Brain pericyte (primary cell): ENCODE measurements around the gene IGFALS.
"Not testable (repeated sequence)": the region's sequence is repeated elsewhere in the genome, so short reads cannot be mapped to it uniquely, and the experiment has no call there.

Experiments
- DNase-seq: peaks from one replicate; pipeline ENCODE4 v3.0.0-alpha.2; 2012; ENCODE audit warnings: low read depth, low spot score

The IGFALS gene

GRCh38 chr16:1818204-1818872 lies 24.8 kb upstream of the IGFALS start:
- DNase-seq = no peak

GRCh38 chr16:1817716-1818115 lies 24.2 kb upstream of the IGFALS start:
- DNase-seq = no peak

DNA sequence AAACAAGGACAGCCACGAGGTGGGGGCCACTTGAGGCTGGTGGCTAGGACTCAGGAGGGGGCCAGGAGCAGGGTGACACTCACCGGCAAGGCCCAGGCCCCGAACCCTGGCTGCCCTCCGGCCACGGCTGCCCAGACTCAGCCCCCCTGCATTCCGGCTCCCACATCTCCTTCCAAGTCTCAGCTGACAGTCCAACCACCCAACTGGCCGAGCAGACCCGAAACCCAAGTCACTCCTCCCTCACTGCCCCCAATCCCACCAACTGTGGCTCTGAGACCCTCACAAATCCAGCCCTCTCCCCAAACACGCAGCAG lies 23.7 kb upstream of the IGFALS start:
- no peak for DNase-seq

- no peak for DNase-seq
Observed at GRCh38 chr16:1816396-1817275, 23.1 kb upstream of the IGFALS start.

- no peak for DNase-seq
Observed at GRCh38 chr16:1815461-1815860, 22.0 kb upstream of the IGFALS start.

- DNase-seq = no peak
Observed at GRCh38 chr16:1812732-1813163, 19.2 kb upstream of the IGFALS start.

DNA sequence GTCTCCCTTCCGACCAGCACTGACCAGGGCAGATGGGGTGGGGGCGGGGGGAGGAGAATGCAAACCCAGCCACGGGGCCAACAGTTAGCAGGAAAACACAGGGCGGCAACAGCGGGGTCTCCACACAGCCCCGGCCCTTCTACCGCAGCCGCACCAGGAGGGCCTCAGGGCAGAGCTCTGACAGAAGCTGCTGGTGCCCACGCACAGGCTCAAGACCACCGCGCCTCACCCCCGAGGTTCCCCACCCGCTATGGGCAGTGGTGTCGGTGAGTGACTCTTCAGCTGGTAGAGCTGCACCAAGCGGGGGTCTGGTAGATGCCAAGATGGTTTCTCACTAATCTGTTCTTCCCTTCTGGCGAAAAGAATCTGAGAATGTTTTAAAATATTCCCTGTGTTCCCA lies 17.0 kb upstream of the IGFALS start:
- DNase-seq = no peak

DNA sequence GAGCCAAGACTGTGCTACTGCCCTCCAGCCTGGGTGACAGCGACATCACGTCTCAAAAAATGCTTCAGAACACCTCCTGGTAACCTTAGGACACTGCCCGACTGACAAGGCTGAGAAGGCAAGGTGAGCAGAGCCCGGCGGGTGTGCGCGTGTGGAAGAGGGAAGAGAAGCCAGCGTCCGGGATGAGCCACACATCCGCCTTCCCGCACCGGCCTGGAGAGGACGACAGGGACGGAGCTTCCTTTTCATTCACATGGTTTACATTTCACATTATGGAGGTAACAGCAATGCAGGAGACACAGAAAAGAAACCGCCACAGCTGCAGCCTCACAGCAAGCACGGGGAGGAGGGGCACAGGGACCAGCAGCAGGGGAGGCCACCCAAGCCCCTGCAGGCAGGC lies 16.6 kb upstream of the IGFALS start:
- DNase-seq = no peak

DNA sequence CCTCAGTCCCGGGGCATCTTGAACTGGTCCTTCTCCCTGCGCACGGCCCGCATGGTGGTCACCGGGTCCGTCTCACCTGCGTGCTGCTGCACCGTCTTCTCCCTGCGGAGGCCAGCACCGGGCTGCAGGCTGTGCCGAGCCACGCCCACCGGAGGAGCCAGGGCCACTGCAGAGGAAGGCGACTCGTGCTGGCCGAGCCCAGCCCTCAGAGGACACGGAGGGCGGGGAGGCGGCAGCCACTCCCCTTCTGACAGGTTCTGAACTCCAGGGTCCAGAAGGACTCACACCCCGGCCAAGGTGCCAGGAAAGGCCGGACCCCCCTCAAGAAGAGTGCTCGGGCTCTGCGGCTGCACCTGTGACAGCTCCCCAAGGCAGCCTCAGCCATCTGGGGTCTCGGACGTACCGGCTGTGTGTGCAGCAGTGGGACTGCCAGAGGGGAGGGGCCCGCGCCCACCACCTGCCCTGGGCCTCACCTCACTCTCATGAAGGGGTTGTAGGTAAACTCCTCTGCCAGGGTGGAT lies 15.8 kb upstream of the IGFALS start:
- no peak for DNase-seq

DNA sequence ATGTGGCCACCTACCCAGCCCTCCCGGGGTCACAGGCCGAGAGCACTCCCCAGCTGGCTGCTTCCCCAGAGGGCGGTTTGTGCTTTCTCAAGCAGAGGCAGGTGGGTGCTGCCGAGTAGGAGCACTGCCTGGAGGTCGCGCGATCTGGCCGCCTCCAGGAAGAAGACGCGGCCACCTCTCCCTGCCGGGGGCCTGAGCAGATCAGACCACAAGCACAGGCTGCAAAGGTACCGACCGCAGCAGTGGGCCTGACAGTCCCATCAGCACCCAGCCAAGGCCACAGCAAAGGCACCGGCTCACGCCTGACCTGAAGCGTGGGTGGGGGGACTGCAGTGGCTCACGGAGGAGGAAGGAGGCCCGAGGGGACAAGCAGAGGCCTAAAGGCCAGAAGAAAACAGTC lies 15.2 kb upstream of the IGFALS start:
- no peak for DNase-seq

GRCh38 chr16:1807626-1808025 lies 14.1 kb upstream of the IGFALS start:
- no peak for DNase-seq

- no peak for DNase-seq
Observed at GRCh38 chr16:1800701-1801100, 7.2 kb upstream of the IGFALS start.

GRCh38 chr16:1799263-1799662 lies 5.8 kb upstream of the IGFALS start:
- DNase-seq = not testable (repeated sequence)

GRCh38 chr16:1794908-1795666 lies 1.6 kb upstream of the IGFALS start:
- DNase-seq = no peak

GRCh38 chr16:1794221-1794871 lies 841 bp upstream of the IGFALS start:
- DNase-seq = no peak

- no peak for DNase-seq
Observed at GRCh38 chr16:1792836-1793577, 498 bp downstream of the IGFALS start.

- no peak for DNase-seq
Observed at GRCh38 chr16:1791943-1792812, 1.3 kb downstream of the IGFALS start.

DNA sequence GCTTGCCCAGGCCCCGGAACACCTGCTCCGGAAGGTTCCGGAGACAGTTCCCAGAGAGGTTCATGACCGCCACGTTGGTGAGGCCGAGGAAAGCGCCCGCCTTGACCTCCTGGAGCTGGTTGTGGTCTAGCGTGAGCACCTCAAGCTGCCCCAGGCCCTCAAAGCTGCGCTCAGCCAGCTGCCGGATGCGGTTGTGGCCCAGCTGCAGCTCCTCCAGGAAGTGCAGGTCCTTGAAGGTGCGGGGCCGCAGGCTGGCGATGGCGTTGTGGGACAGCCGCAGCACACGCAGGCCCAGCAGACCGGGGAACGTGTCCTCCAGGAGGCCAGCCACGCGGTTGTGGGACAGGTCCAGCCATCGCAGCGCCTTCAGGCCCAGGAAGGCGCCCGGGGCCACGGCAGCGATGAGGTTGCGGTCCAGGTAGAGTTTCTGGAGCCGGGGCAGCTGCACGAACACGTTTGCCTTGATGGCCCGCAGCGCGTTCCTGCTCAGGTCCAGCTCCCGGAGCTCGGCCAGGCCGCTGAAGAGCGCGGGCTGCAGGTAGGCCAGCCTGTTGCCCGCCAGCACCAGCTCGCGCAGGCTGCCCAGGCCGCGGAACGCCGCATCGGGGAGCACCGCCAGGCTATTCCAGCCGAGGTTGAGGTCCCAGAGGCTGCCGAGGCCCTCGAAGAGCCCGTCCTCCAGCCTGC lies 2.1 kb downstream of the IGFALS start:
- DNase-seq = no peak

- no peak for DNase-seq
Observed at GRCh38 chr16:1790611-1791255, 2.8 kb downstream of the IGFALS start.
